Cortex of kidney (tissue), 1 donor: ENCODE results near the gene PCCA.
A peak's percentile ranks its signal among the peaks of the same experiment; 100 is the strongest.

Experiments
- DNase-seq: peaks from one replicate; lab custom pipeline; 2025; lab: John Stamatoyannopoulos, UW

PCCA gene

DNA sequence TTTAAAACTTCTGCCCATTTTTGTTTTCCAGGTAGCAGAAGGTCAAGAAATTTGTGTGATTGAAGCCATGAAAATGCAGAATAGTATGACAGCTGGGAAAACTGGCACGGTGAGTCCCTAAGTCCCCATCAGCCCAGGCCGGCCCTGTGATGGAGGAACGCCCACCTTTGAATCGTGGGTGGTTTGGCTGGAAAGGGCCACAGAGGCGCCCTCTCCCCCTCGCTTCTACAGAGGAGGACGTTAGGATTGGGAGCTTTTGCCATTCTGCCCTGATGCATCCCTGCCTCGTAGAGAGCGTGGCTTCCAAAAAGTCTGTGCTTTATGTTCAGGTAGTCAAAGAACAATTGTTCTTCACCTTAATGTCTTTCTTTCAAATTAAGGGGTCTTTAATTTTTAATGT, 438.8 kb downstream of the PCCA start:
- DNase-seq = no peak

DNA sequence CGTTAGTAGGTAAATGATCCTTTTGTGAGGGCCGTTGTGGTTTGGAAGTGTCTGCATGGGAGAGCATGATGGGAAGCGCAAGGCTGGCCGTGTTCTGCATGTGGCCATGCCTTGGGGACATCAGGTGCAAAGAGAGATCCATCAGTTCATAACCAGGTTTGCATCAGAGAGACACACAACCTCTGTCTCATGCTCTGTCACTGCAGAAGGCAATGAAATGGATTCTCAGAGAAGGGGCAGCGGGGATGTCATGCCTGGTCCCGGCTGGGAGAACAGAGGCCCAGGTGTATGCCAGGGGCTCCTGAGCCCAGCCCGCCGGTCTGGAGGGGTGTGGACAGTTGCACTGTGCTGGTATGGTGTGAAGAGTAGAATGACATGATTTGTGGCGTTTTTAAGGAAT, 439.5 kb downstream of the PCCA start:
- DNase-seq = no peak

DNA sequence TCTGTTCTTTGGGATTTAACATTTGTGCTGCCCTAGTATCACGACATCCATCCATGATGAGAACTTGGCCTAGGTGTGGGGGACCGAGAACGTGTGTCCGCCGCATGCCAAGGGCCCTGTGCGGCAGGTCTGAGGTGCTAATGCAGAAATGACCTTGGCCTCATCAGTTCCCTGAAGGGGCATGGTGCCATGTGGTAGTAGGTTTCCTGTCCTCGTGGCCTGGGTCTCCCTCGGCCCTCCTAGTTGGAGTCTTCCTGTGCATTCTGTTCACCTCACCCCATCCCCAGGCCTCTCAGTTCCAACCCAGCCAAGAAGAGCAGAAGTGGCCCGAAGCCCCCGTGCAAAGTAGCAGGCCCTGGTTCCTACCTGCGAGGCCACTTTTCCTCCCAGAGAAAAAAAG, 439.9 kb downstream of the PCCA start:
- no peak for DNase-seq

DNA sequence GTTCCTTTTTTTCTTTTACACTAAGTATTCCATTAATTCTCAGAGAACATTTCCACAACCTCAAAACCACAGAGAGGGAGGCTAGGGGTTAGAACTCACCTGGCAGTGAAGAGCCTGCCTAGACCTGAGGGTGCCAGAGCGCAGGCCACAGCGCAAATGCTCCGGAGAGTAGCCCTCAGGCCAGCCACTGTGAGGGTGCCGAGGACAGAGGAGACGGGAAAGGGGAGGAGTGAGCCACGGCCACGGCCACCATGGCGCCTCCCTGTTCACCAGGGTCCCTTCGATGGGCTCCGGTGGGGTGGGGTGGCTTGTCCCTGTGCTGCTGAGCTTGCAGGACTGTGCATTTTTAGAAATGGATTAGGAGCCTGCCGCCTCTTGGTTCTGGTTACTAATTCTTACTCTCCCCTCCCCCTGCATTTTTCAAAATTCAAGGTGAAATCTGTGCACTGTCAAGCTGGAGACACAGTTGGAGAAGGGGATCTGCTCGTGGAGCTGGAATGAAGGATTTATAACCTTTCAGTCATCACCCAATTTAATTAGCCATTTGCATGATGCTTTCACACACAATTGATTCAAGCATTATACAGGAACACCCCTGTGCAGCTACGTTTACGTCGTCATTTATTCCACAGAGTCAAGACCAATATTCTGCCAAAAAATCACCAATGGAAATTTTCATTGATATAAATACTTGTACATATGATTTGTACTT, 440.9 kb downstream of the PCCA start:
- DNase-seq = no peak

DNA sequence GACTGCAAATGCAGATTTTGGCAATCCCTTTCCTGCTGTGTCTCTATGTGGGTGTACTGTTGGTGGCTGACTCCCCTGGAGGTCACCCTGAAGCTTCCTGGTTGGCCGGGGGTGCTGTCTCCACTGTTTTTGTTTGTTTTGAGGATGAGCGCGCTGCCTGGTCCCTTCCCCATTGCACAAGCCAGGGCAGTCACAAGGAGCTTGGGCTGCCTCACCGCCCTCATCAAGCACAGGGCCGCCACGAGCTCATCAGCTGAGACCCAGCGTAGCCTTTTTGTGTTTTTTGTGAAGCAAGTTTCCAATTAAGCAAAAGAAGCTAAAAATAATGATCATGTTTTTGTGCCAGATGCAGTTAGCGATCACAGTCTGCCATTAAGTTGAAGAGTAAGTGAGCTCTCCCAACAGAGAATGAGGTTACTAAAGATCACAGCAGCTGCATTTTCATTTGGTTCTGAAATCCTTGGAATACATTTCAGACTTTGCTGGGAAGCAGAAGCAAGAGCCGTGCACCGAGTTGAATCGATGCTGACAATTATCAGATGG, 441.8 kb downstream of the PCCA start:
- DNase-seq = no peak

DNA sequence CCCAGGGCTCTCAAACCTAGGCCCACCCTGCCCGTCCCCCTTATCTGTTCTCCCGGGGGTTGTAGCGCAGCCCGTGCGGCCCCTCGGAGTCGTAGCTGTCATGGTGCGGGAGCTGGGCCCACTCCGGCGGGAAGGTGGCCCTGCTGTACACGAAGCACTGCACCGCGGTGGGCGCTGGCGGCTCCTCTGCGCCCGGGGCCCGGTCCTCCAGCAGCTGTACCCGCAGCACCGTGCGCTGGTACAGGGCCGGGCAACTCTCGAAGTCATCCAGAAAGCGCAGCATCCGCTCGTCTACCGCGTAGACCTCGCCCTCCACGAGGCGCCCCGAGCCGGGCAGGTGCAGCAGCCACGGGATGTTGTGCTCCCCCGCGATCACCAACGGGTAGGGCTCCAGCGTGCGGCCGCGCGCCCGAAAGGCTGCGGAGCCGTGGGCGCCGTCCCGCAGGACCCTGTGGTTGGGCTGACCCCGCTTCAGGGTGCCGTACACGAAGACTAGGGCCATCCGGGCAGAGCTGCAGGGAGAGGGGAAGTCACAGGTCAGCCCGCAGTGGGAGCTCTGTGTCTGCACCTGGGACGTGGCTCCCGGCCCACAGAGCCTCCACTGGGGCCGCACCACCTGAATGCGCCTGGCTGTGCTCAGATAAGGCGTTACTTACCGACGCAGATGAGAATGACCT, 443.3 kb downstream of the PCCA start:
- DNase-seq = no peak

DNA sequence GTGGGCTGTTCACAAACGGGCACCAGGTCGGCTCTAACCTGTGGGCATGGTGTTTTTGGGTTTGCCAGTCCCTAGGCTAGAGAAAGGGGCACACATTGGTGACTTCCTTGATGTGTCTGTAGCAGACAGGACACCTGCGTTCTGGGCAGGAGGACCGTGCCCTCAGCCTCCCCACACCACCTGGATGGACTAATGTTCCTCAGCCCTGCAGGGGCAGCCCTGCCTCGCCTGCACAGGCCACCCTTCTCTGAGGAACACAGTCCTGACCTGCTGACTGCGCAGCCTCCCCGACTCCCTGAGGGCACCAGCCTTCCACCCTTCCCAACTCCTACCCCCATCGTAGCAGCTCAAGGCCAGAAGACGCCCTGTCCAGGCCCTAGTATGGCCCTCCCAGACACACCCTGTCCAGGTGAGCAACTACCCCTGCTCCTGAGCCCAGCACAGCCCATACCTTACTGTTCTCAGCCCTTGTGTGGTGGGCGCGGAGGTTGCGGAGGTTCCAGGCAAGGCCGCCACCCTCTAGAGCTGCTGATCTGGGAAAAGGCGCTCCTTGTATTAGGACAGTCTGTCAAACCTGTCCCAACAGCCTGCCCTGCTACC, 444.0 kb downstream of the PCCA start:
- no peak for DNase-seq

DNA sequence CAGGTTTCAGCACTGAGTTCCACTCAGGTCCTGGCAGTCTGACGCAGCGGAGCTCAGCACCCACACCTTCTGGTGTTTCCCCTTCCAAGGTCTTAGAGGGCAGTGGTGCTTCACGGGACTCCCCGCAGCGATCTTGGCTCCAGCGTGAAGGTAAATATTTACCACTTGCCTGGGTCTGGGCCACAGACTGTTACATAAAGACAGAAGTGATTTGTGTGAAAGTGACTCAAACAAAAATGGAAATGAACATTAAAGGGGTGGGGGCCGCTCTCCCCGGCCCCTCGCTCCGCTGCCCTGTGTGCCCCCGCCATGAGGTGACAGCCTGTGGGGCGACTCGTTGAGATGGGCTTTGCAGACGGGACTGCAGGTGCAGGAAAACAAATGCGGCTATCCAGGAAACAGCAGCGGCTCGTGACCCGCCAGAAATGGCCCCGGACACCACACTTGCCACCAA, 444.7 kb downstream of the PCCA start:
- DNase-seq = no peak

DNA sequence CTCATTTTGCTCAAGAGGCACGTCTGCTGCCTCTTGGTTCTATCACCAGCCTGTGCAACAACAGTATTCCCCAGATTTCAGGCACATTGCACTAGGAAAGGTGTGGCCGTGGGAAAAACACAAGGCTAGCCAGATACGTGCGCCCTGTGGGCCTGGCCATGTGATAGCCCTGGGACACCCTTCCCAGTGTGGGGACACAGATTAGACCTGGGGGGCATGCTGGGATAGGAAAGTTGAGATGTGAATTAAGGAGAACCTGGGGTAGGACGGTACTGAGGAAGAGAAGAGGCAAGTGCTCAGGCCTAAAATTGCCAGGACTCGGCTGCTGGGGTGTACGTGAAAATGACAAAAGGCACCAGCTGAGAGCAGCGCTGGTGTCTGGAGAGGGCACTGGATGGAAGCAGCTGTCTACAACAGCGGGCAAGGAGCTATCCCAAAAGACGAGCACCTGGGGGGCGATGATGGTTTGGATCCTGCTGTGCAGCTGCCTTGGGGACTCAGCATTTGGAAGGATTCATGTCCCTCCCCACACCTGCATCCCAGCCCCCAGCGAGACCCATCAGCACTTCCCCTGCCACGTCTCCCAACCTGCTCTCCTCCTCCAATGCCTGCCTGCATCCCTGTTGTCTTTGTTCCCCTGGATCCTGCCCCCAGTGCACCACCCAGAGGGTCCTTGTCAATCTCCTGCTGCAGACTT, 445.4 kb downstream of the PCCA start:
- DNase-seq = no peak

DNA sequence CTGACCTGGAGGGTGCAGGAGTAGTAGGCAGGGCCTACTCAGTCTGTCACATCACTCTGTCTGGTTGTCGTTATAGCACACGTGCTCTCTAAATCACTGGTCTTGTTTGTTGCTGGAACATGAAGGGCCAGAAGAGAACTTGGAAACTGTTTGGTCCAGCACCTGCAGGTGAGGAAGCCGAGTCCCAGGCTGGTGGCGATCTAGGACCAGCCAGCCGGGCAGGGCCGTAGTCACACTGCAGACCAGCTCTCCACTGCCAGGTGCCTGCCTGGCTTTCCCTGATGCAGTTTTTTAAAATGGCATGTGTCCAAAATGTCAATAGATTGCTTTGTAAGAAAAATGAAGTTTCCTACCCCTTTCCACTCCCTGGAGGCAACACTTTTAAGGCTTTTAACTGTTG, 446.0 kb downstream of the PCCA start:
- DNase-seq = no peak

DNA sequence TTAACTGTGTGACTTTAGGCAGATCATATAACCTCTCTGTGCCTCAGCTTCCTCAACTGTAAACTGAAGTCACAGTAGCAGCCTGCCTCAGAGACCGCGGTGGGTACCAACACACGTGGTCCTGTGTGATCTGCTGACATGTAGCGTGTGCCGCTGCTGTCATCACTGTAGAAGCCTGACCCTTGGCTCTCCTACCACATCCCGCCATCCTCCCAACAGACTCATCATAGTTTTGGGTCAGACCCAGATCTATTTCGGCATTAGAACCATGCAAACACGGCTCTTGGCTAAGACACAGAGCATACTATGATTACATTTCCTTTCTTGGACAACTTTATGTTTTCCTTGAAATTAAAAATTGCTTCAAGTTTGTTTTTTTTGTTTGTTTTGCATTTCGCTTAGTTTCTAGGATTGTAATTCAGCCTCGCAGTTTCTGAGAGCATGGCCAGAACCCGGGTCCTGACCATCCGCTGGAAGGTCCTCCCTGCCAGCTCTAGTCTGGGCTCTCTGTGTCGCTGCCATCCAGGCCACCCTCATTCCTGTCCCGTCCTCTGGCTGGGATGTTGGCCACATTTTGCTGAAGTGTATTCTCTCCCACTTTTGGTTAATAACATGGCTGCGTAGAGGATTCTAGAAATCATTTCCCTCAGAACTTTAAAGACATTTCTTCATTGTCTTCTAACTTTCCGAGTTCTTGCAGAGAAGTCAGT, 446.7 kb downstream of the PCCA start:
- DNase-seq = no peak

DNA sequence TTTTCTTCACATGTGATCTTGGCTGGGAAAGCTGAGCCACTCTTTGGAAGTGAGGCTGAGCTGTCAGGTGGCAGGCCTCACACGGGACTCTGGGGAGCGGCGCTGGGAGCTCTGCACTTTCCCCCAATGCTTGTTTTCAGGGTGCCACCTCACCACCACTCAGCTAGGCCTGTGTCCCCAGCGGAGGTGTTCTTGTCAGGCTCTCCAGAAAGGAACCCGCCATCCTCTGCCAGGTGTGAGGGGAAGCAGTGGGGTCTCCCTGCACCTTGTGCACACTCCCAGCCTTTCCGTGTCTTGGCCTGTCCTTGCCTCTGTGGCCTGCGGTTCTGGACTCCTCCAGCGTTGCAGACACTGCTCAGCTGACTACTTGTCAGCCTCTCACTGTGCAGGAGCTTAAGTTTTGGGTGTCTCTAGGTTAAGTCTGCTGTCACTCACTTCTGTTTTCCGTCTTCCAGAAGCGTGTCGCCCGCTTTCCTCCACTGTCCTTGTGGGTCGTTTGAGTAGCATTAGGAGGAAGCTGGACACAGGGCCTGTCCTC, 447.8 kb downstream of the PCCA start:
- peak; percentile 12 for DNase-seq

DNA sequence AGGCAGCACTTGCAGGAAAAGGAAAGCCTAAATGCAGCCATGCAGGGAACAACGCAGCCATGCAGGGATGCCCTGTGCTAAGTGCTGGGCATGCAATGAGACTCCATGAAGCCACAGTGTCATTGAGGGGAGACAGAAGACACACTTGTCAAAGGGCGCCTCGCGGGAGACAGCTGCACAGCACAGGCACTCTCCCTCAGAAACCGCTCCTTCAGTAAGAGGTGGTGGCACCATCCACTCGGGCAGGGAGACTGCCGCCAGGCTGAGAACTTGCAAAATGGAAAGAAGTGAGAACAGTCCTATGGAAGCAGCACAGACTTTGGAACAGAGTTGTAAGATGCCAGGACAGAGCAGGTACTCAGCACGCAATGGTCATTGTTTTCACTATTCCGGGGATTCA, 448.6 kb downstream of the PCCA start:
- DNase-seq = no peak

DNA sequence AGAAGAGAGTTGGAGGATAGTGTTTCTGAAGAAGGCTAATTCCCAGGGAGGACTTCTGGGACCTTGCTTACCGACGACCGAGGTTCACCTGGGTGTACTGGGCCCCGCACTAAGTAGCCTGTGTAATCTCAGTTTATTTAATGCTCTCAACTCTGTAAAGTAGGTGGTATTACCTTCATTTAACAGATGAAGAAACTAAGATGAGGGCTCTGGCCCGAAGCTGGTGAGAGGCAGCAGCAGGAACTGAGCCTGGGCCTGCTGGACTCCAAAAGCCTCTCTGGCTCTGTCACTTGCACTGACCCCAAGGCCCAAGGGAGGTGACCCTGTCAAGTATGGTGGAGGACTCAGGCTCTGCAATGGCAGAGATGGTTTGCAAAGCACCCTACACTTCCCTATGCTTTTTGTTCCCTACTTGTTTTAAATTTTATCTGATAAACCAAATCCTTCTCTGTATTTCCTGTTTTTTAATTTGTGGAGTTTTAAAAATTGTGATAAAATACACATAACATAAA, 449.1 kb downstream of the PCCA start:
- DNase-seq = no peak

DNA sequence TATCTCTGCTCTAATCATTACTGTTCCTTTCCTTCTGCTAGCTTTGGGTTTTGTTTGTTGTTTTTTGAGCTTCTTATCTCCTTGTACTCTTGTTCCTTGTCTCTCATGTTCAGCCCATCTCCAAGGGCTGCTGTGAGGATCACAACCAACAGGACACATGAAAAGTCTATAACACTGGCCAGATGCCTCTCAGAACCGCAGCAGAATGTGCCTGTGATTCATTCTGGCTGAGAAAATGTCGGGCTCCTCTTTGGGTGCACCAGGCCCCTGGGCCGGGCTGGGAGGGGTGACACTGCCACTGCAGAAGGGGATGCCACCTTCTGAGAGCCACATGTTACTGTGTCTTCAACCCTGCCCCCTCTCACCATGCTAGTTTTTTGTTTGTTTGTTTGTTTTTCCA, 451.7 kb downstream of the PCCA start:
- no peak for DNase-seq

DNA sequence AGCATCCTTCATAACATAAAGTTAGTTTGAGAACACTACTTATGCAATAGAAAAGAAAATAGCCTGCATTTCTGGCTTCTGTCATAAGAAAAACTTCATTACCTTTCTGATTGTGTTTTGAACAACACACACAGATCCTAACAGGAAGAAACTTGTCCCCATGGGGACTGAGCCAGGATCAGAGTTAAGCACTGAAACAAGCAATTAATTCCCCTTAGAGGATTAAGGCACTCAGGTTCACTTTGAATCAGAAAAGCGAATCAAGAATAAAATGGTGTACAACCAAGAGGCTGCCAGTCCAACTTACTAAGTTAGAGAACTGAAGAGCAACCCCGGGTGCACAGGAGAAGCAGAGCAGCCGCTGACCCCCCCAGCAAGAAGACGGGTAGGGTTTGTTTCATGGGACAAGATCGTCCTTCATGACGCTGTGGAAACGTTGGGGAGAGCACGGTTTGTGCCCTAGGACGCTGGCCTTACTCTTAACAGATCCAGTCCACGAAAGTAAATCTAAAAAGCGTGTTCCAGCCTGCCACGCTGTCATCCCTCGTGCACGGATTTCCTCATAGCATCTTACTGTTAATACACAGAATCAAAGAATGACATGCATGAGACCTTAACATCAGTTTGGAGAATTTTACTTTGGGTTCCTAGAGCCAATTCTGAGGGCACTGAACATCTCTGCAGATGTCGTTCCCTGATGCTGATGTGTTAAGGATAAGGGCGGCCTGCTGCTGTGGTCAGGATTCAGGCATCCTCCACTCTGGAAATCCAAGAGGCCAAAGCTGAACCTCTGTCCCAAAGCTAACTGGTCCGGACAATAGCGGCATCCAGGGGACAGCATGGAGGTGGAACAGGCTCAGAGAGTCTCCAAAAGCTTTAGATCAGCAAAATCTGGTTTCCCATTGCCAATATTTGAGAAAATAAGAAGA, 453.3 kb downstream of the PCCA start:
- no peak for DNase-seq

DNA sequence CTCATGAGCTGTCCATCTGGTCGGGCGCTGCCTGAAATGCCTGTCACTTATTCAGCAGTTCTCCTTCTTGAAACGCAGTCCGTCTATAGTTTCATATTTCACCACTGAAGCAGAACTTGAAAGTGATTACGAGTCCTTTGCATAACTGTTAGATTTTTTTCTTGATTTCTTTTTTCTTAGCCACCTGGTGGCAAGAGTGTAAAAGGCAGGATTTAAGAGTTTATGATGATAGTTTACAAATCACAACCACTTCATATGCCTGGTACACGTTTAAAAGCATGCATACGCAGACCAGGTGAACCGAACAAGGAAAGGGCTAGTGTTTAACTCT, 453.9 kb downstream of the PCCA start:
- DNase-seq = no peak

DNA sequence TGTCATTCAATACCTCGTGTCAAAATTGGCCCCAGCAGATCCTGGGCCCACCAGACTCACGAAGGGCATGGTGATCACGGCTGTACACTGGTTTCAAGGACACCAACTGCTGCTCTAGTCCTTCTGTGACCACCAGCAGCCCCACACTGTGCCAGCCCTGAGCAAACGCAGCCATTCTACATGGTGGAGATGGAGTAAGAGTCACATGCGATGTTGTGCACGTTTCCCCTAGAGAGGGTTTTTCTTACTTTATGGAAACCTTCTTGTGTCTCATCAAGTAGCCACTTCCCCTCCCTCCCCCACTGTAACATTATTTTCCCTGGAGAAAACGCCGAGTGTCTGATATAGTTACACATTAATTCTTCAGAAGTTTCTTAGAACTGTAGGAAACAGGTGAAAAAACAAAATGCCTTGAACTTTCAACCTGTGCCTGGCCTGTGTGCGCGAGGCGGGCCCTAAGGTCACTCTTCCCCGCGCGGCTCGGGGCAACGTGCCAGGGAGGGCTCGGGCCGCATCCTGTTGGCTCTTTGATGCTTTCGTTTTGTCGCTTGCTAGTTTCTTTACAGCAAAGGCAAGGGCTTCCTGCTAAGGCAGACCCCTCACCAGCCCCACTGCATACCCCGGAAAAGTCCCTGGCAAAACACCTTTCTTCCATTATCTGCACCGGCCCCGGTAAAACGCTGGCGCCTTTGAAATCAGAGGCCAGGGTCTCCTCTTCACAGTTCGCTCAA, 455.1 kb downstream of the PCCA start:
- DNase-seq = no peak

DNA sequence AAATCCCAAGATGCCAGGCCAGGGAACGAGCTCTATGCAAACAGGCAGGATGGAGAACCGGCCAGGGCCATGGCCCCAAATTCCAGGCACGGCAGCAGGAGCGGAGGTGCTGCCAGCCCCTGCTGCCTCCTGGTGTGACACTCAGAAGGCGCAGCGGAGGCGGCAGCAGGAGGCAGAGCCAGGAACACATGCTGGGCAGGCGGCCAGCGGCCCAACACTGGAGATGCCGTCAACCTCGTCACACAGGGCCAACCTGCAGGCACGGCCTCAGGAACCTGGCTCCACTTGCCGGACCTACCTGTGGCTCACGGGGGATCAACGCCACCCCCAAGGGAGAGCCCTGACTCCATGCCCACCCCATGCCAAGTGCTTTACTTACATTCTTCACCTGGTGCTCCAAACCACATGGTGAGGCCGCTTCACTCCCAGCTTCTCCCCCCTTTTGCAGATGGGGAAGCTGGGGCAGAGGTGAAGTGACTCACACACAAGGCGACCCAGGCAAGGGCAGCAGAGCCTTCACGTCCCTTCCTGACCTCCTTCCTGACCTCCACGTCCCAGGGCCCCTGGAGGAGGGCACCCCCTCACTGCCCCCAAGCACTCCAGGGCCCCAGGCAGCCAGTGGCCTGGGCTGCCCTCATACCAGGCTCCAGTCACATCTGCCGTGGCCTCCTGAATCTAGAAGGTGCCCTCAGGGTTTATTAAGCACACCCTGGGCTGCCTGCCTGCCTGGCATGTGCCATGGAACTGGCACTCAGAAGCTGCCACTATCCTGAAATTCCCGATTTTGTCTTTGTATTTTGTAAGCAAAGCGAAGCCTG, 456.2 kb downstream of the PCCA start:
- DNase-seq = no peak
